GM12878 (cell line): ENCODE data around the gene EVC. TPM values are rescaled to one million over a fixed set of nuclear protein-coding genes. Genes with fewer than 3 reads are reported as not detected.

Experiments
- ATAC-seq: fragments of 200-7000 bp; cut with Tn5 transposase; 3 replicates; pipeline ENCODE4 v1.9.1; 2020; ENCODE audit warnings: mild to moderate bottlenecking, moderate library complexity
- BruUV-seq: library from RNA; stranded (reverse); fragments of 400-500 nt; replicated peaks from 2 replicates; lab custom pipeline; 2021; lab: Mats Ljungman, UMichigan
- CTCF ChIA-PET: fragments of 300-600 bp; sonication (Branson Sonifier 250); formaldehyde crosslinking; extraction: SDS; loops from one replicate; lab custom pipeline; 2021; ENCODE audit warnings: inconsistent platforms; lab: Yijun Ruan, JAX
- POLR2A ChIA-PET: fragments of 350-600 bp; formaldehyde crosslinking; extraction: SDS; loops from one replicate; lab custom pipeline; 2021; ENCODE audit warnings: inconsistent platforms; lab: Charles Lee
- RAD21 ChIA-PET: fragments of 300-600 bp; sonication (Branson Sonifier 250); formaldehyde crosslinking; loops from one replicate; lab custom pipeline; 2023; ENCODE audit warnings: antibody characterized with exemption; ENCODE audit not compliant: unreplicated experiment; lab: Charles Lee
- SMC1A ChIA-PET: fragments of 300-600 bp; sonication (Branson Sonifier 250); formaldehyde crosslinking; loops from one replicate; lab custom pipeline; 2023; ENCODE audit not compliant: unreplicated experiment, uncharacterized antibody; lab: Charles Lee
- DNase-seq: peaks from one replicate; pipeline ENCODE4 v3.0.0-alpha.2; 2011; ENCODE audit warnings: low read depth, low spot score
- FAIRE-seq: peaks from 3 replicates; lab custom pipeline; 2011; peaks lifted over from hg19 to GRCh38; lab: Jason Lieb, UNC
- H2AFZ ChIP-seq: 2 replicates; pipeline ENCODE4 v1.6.0; 2011; ENCODE audit warnings: low read depth, low read length, control low read depth; ENCODE audit not compliant: control insufficient read depth
- H3K27ac ChIP-seq: 2 replicates; pipeline ENCODE4 v1.5.1; 2011; ENCODE audit warnings: control low read depth; ENCODE audit not compliant: control insufficient read depth, insufficient read depth
- H3K27me3 ChIP-seq, 2 experiments: replicated peaks in 1 of 2; 2 replicates each; pipeline versions ENCODE4 v1.6.0 to v1.6.1; 2011; ENCODE audit warnings: low read length in 1 of 2; ENCODE audit not compliant: control insufficient read depth in 2 of 2, insufficient read depth in 2 of 2
- H3K36me3 ChIP-seq, 2 experiments: 2 replicates each; pipeline ENCODE4 v1.5.1; 2011; ENCODE audit warnings: low read length in 1 of 2; ENCODE audit not compliant: control insufficient read depth in 2 of 2, insufficient read depth in 2 of 2
- H3K4me1 ChIP-seq: 2 replicates; pipeline ENCODE4 v1.6.1; 2011; ENCODE audit warnings: mild to moderate bottlenecking, low read length, moderate library complexity, mixed read lengths; ENCODE audit not compliant: control insufficient read depth, insufficient read depth
- H3K4me2 ChIP-seq: 2 replicates; pipeline ENCODE4 v1.6.0; 2011; ENCODE audit warnings: control low read depth; ENCODE audit not compliant: control insufficient read depth, insufficient read depth
- H3K4me3 ChIP-seq: fragments of 200-600 bp; sonication (generic); 2 replicates; pipeline ENCODE4 v1.5.1; 2016
- H3K79me2 ChIP-seq: 2 replicates; pipeline ENCODE4 v1.6.0; 2011; ENCODE audit warnings: low read length; ENCODE audit not compliant: control insufficient read depth, insufficient read depth
- H3K9ac ChIP-seq: 2 replicates; pipeline ENCODE4 v1.8.0; 2011; ENCODE audit warnings: low read length, control low read depth, mixed read lengths; ENCODE audit not compliant: control insufficient read depth, insufficient read depth
- H3K9me3 ChIP-seq: replicated peaks from 3 replicates; pipeline ENCODE4 v1.5.1; 2011; ENCODE audit warnings: mild to moderate bottlenecking, low read length; ENCODE audit not compliant: control insufficient read depth, insufficient read depth
- H4K20me1 ChIP-seq: 2 replicates; pipeline ENCODE4 v1.6.0; 2011; ENCODE audit not compliant: control insufficient read depth, insufficient read depth
- CHD1 ChIP-seq: IDR thresholded peaks from 2 replicates; pipeline ENCODE4 v1.6.1; 2012; ENCODE audit warnings: low read depth, low read length, improper control_type of control experiment
- ELK1 ChIP-seq: IDR thresholded peaks from 2 replicates; pipeline ENCODE4 v1.6.1; 2012; ENCODE audit warnings: low read depth, low read length, improper control_type of control experiment
- IKZF1 ChIP-seq: fragments of 450-650 bp; conservative IDR thresholded peaks from 2 replicates; pipeline ENCODE4 v1.6.1; 2017; ENCODE audit warnings: antibody characterized with exemption, mild to moderate bottlenecking
- IKZF2 ChIP-seq, 2 experiments: fragments of 450-650 bp; IDR thresholded peaks; 2 replicates each; pipeline ENCODE4 v1.6.1; 2017; ENCODE audit warnings: mild to moderate bottlenecking in 2 of 2, moderate library complexity in 2 of 2
- MXI1 ChIP-seq: fragments of 150-350 bp; IDR thresholded peaks from 2 replicates; pipeline ENCODE4 v1.6.1; 2011; ENCODE audit warnings: low read depth, mild to moderate bottlenecking, inconsistent platforms, low read length, improper control_type of control experiment
- NFIC ChIP-seq: IDR thresholded peaks from 2 replicates; pipeline ENCODE4 v1.6.1; 2012; ENCODE audit warnings: low read depth, mild to moderate bottlenecking, inconsistent platforms, low read length, moderate library complexity
- NR2C1 ChIP-seq: fragments of 450-650 bp; IDR thresholded peaks from 2 replicates; pipeline ENCODE4 v1.6.1; 2017; ENCODE audit warnings: antibody characterized with exemption, mild to moderate bottlenecking, moderate library complexity
- WGBS: methylation state at CpG from one replicate; pipeline ENCODE4 v1.1.6; 2016; ENCODE audit warnings: low lambda C conversion rate; ENCODE audit not compliant: insufficient replicate concordance, insufficient coverage; ENCODE audit errors: missing lambda C conversion rate; 5-methylcytosine and 5-hydroxymethylcytosine counted together
- in situ Hi-C: fragments of 300-500 bp; cut with MboI; formaldehyde crosslinking; loops from 9 replicates; pipeline ENCODE4 v1.14.3; 2018; ENCODE audit warnings: mixed read lengths
- intact Hi-C: fragments of 100-400 bp; cut with micrococcal nuclease; formaldehyde crosslinking; loops from one replicate; pipeline ENCODE4 v1.14.2; 2022; ENCODE audit not compliant: unreplicated experiment
- polyA plus RNA-seq, 11 experiments: library from polyadenylated mRNA; depleted of rRNA in 4 of 11; unstranded in 6 of 11; stranded (reverse) in 5 of 11; fragments of >200 nt; fragmentation: Nextera tagmentation in 4 of 11; fragmentation: Illumina TruSeq in 1 of 11; extraction: Ambion mirVana in 4 of 11; extraction: Trizol in 1 of 11; gene quantifications; 1 replicate in 1 of 11; 2 replicates in 10 of 11; pipeline versions ENCODE4 v1.2.1 to v1.2.3, GENCODE V29; 2011 to 2016; ENCODE audit warnings: inconsistent platforms in 2 of 11, missing spikeins in 2 of 11, low read depth in 1 of 11
- total RNA-seq, 4 experiments: library from RNA; depleted of rRNA in 3 of 4; stranded (reverse); fragments of >200 nt in 3 of 4; fragmentation: Illumina TruSeq in 1 of 4; extraction: Trizol in 1 of 4; gene quantifications; 2 replicates each; pipeline versions ENCODE4 v1.2.1 to v1.2.3, GENCODE V29; 2013 to 2021
- TF ChIP-seq, protein P1 (sequence below): IDR thresholded peaks from 2 replicates; pipeline ENCODE4 v1.6.1; 2012; ENCODE audit warnings: low read length, inconsistent platforms

Gene EVC
- total and polyA plus RNA-seq, 10 of the 15 experiments (the other 5 are each of a cell fraction or from before 2014, with no cell fraction given): 0.87 to 55.9 (median 15.6) TPM

DNA sequence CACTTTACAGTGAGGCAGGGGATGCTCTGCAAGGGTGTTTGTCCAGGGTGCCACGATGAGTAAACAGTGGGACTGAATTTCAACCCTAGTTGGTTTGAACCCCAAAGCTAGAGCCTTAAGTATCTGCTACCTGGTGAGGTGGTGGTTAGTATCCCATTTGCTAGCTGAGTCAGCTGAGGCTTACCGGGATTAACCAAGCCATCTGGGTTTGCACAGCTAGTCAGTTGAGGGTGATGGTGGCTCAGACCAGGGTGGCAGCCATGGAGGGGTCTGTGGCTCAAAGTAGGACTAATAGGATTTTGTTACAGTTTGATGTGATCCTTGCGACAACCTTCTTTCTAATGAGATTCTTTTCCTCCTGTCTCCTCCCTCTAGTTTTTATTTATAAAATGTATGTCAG is 1.9 kb downstream of the EVC start:
- ChIA-PET SMC1A (interaction anchor here (1.0 kb wide), 1 partner anchor 37 kb away, joined by 3 read pairs; no protein-coding TSS in a partner anchor), POLR2A (no interaction called here), RAD21 (interaction anchor here (0.6 to 1.3 kb wide), 3 partner anchors 9 to 312 kb away, joined by 3 to 6 read pairs (median 3); no protein-coding TSS in a partner anchor), CTCF (interaction anchor here (0.5 kb wide), 1 partner anchor 919 kb away, joined by 4 read pairs; no protein-coding TSS in a partner anchor)
- DNase-seq (no peak), ATAC-seq (peak; percentile 2; the same call in 2 of the 3 replicates), FAIRE-seq (no peak)
- peaks cover 3% of the 10 kb centered on the region; the same call in 1 of the 2 replicates for H3K4me1 ChIP-seq
- no peaks in the 10 kb centered on the region for H3K36me3 ChIP-seq
- TSS peak; percentile 69 for BruUV-seq
- peak overlapping the region; percentile 60 for H3K27ac ChIP-seq
- WGBS: 62% methylated on average over 3 of the region's 3 CpGs
- intact Hi-C loops: loop anchor here (10.0 kb wide), 2 partner anchors 318 to 472 kb away; no protein-coding TSS in a partner anchor
- H3K4me3 ChIP-seq: peak overlapping the region; percentile 59
- peaks cover 4% of the 10 kb centered on the region; the same call in 2 of the 3 replicates for H3K9me3 ChIP-seq
- no peaks in the 10 kb centered on the region for H4K20me1 ChIP-seq
- peaks cover 26% of the 10 kb centered on the region for H3K79me2 ChIP-seq
- TF ChIP-seq NR2C1: no peak
- TF ChIP-seq IKZF2 (IDR thresholded peaks at IDR 0.05): 0 out of 4 replicates have a peak, but pooled peaks of 1 of the 2 experiments have one; percentile 1
- no peak for TF ChIP-seq NFIC
- TF ChIP-seq MXI1: 0 out of 2 replicates have a peak, but pooled peaks have one; percentile 31
- peak overlapping the region; percentile 62 for H3K4me2 ChIP-seq
- in situ Hi-C loops: no loop called here
- peak overlapping the region; percentile 56; the same call in 1 of the 2 replicates for H3K9ac ChIP-seq
- H3K27me3 ChIP-seq: no peaks in the 10 kb centered on the region
- H2AFZ ChIP-seq: no peak overlapping the region; the same call in 1 of the 2 replicates

GRCh38 chr4:5713861-5714260 is 2.9 kb downstream of the EVC start:
- CTCF ChIA-PET: no interaction called here
- 74% methylated on average over 6 of the region's 6 CpGs for WGBS
- no peak overlapping the region for H3K27ac ChIP-seq
- no peak for ATAC-seq
- H3K36me3 ChIP-seq: no peaks in the 10 kb centered on the region
- SMC1A ChIA-PET: interaction anchor here (0.7 to 1.6 kb wide), 2 partner anchors 8 to 9 kb away, joined by 3 to 4 read pairs; no protein-coding TSS in a partner anchor
- no peak overlapping the region for H3K9ac ChIP-seq
- 0 out of 2 replicates have a peak overlapping the region, but pooled peaks have one; percentile 22 for H3K4me3 ChIP-seq
- no peak overlapping the region for H3K4me2 ChIP-seq
- H3K4me1 ChIP-seq: peaks cover 4% of the 10 kb centered on the region
- intact Hi-C loops (loop anchor here (10.0 kb wide), 2 partner anchors 319 to 471 kb away; no protein-coding TSS in a partner anchor), in situ Hi-C loops (no loop called here)
- H4K20me1 ChIP-seq: no peaks in the 10 kb centered on the region
- FAIRE-seq: no peak
- peaks cover 26% of the 10 kb centered on the region for H3K79me2 ChIP-seq
- H2AFZ ChIP-seq: no peak overlapping the region
- POLR2A ChIA-PET: interaction anchor here (0.5 to 1.2 kb wide), 3 partner anchors 21 to 468 kb away, joined by 3 read pairs; no protein-coding TSS in a partner anchor
- RAD21 ChIA-PET: interaction anchor here (1.2 kb wide), 1 partner anchor 11 kb away, joined by 3 read pairs; no protein-coding TSS in a partner anchor
- H3K9me3 ChIP-seq: peaks cover 4% of the 10 kb centered on the region; the same call in 2 of the 3 replicates
- BruUV-seq: no TSS peak
- no peaks in the 10 kb centered on the region for H3K27me3 ChIP-seq
- TF ChIP-seq CHD1: no peak
- TF ChIP-seq, protein P1, sequence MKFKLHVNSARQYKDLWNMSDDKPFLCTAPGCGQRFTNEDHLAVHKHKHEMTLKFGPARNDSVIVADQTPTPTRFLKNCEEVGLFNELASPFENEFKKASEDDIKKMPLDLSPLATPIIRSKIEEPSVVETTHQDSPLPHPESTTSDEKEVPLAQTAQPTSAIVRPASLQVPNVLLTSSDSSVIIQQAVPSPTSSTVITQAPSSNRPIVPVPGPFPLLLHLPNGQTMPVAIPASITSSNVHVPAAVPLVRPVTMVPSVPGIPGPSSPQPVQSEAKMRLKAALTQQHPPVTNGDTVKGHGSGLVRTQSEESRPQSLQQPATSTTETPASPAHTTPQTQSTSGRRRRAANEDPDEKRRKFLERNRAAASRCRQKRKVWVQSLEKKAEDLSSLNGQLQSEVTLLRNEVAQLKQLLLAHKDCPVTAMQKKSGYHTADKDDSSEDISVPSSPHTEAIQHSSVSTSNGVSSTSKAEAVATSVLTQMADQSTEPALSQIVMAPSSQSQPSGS: no peak
- no peak for TF ChIP-seq ELK1
- no peak for TF ChIP-seq IKZF1
- DNase-seq: no peak
